Activated CD8-positive, alpha-beta memory T cell treated with anti-CD3 and anti-CD28 coated beads for 36 hours (primary cell): ENCODE measurements around the gene SLC10A1. TPM values are rescaled to one million over a fixed set of nuclear protein-coding genes. Genes with fewer than 3 reads are reported as not detected.
"Not testable (repeated sequence)": the region's sequence is repeated elsewhere in the genome, so short reads cannot be mapped to it uniquely, and the experiment has no call there.

Experiments
- CTCF ChIA-PET: fragments of 350-600 bp; sonication (Branson Sonifier 250); formaldehyde crosslinking; loops from one replicate; lab custom pipeline; 2021; ENCODE audit warnings: antibody characterized with exemption; lab: Charles Lee
- POLR2A ChIA-PET: fragments of 350-600 bp; sonication (Branson Sonifier 250); formaldehyde crosslinking; loops from one replicate; lab custom pipeline; 2021; ENCODE audit warnings: antibody characterized with exemption; lab: Charles Lee
- total RNA-seq, 2 experiments: library from RNA; stranded (reverse); gene quantifications; one replicate each; pipeline ENCODE4 v1.2.3, GENCODE V29; 2021

SLC10A1 gene
- total RNA-seq = not detected

DNA sequence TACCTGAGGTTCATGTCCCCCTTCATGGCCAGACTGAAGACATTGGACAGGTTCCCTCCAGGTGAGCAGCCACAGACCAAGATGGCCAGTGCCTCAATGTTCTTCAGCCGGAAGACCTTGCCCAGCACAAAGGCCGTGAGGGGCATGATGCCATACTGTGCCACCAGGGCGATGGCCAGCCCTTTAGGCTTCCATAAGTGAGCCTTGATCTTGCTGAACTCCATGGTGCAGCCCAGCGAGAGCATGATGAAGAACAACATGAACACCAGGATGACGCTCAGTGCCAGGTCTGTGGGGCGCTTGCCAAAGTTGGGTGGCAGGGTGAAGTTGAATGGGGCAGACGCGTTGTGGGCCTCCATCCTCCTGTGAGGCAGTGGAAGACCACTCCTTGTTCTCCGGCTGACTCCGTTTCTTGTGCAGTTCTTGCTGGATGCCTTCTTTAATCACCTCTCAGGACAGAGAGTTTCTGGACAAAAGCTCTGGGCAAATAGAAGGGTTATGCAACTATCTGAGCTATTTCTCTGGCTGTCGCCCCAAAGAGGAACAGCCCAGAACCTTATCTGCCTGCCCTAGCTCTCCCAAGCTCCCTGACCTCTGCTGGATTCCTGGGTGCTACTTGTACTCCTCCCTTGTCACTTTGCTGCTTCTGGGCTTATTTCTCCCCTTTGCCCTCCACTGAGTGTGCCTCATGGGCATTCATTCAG, at the start of gene SLC10A1:
SLC10A1 (minus strand) TSS at position 445 of the 704 bp plus-strand sequence; CDS start at position 359, 86 bp downstream.
- ChIA-PET POLR2A (no interaction called here), CTCF (no interaction called here)

DNA sequence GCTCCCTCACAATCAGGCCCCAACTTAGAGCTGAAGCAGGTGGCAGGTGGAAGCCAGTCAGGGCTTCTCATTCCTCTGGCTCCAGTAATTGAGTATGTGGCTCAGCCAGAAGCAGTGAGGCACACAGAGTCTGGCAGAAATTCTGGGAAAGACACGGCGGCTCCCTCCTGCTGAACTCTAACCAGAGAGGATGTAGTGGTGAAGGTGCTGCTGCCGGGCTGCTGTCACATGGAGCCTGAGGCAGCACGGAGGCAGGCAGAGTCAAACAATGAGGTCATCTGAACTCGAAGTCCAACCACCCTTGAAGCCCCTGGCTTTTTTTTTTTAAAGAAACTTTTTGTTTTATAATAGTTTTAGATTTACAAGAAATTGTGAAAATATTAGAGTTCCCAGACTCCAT, 48.7 kb upstream of the SLC10A1 start:
- ChIA-PET POLR2A (interaction anchor here (0.6 kb wide), 1 partner anchor 1148 kb away, joined by 3 read pairs; no protein-coding TSS in a partner anchor), CTCF (no interaction called here)

- ChIA-PET CTCF (no interaction called here), POLR2A (interaction anchor here (0.6 kb wide), 1 partner anchor 1149 kb away, joined by 3 read pairs; no protein-coding TSS in a partner anchor)
Observed at GRCh38 chr14:69845050-69845581, 48.1 kb upstream of the SLC10A1 start.

- CTCF ChIA-PET = no interaction called here
- POLR2A ChIA-PET = no interaction called here
Observed at GRCh38 chr14:69844171-69844570, 47.1 kb upstream of the SLC10A1 start.

- POLR2A ChIA-PET = no interaction called here
- CTCF ChIA-PET = no interaction called here
Observed at GRCh38 chr14:69842686-69843420, 45.8 kb upstream of the SLC10A1 start.

DNA sequence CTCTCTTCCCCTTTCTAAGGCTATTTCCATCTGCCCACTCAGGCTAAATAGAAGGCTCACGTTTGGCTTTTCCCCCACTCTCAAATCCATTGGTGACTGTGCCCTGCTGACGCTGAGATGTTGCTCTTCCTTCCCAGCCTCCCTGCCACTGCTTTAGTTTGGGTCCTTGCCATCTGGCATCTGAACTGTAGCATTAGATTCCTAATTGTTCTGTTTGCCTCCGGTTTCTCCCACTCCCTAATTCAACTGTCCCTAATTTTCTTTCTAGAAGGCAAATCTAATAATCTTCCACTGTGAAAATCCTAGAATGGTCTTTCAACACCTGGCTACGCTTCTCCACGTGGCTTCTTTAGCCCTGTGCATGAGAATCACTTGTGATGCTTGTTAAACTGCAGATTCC, 44.6 kb upstream of the SLC10A1 start:
- ChIA-PET CTCF (no interaction called here), POLR2A (no interaction called here)

DNA sequence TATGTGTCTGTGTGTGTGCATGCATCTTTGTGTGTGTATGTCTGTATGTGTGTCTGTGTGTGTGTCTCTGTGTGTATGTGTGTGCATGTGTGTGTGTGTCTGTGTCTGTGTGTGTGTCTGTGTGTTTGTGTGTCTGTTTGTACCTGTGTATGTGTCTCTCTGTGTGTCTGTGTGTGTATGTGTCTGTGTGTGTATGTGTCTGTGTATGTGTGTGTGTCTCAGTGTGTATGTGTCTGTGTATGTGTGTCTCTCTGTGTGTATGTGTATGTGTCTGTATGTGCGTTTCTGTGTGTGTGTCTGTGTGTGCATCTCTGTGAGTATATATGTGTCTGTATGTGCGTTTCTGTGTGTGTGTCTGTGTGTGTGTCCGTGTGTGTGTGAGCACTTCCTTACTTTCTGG, 42.6 kb upstream of the SLC10A1 start:
- CTCF ChIA-PET = no interaction called here
- POLR2A ChIA-PET = no interaction called here

DNA sequence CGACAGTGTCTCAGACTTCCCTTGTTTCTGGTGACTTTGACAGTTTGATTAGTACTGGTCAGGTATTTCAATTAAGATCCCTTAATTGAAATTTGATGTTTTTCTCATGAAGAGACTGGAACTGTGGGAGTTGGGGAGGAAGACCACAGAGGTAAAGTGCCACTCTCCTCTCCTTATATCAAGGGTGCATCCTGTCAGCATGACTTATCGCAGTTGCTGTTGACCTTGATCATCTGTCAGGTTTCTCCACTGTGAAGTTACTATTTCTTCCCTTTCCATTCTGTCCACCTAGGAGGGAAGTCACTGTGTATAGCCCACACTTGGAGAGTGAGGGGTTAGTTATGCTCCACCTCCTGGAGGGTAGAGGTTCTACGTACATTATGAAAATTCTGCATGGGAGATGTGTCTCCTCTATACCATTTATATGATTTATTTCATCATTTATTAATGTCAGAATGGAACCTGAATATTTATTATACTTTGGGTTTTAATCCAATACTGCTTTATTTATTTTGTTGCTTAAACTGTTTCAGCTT, 41.9 kb upstream of the SLC10A1 start:
- ChIA-PET CTCF (no interaction called here), POLR2A (no interaction called here)

GRCh38 chr14:69828879-69829278, 31.8 kb upstream of the SLC10A1 start:
- POLR2A ChIA-PET = no interaction called here
- CTCF ChIA-PET = no interaction called here

GRCh38 chr14:69828354-69828753, 31.3 kb upstream of the SLC10A1 start:
- ChIA-PET CTCF (interaction anchor here (1.3 kb wide), 1 partner anchor 10 kb away, joined by 3 read pairs; no protein-coding TSS in a partner anchor), POLR2A (no interaction called here)

GRCh38 chr14:69827560-69827959, 30.5 kb upstream of the SLC10A1 start:
- CTCF ChIA-PET = interaction anchor here (1.3 kb wide), 1 partner anchor 9 kb away, joined by 3 read pairs; no protein-coding TSS in a partner anchor
- POLR2A ChIA-PET = no interaction called here

GRCh38 chr14:69822456-69822855, 25.4 kb upstream of the SLC10A1 start:
- CTCF ChIA-PET = interaction anchor here (0.9 kb wide), 1 partner anchor 206 kb away, joined by 3 read pairs; no protein-coding TSS in a partner anchor

DNA sequence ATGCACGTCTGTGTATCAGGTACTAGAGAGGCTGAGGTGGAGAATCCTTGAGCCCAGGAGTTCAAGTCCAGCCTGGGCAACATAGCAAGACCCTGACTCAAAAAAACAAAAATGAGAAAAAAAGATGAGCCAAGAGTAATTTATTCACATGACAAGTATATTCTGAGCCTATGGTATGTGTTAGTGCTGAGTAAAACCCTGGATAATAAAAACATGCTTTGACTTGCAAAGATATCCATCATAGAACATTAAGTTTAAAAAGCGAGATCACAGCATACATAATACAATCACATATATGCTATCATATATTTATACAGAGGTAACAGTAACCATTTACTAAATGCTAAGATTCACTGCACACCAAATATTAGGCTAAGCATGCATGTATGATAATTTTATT, 23.9 kb upstream of the SLC10A1 start:
- CTCF ChIA-PET = no interaction called here
- POLR2A ChIA-PET = no interaction called here

More at GRCh38 chr14:69822456-69822855, 25.4 kb upstream of the SLC10A1 start:
- POLR2A ChIA-PET = no interaction called here

DNA sequence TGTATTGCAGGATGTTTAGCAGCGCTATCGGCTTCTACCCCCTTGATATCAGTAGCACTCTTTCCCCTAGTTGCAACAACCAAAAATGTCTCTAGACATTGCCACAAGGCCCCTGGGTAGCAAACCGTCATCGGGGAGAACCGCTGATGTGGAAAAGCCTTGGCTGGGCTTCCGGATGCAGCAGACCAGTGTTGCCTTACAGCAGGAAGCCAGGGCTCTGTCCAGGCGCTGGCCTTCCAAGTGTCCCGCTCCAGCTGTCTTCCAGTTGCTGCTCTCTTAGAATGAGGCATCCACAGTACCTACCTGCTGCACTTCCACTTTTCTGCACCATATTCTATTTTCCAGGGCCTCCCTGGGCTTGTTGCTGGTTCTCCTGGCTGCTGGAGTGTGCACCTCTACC, 22.6 kb upstream of the SLC10A1 start:
- ChIA-PET POLR2A (no interaction called here), CTCF (interaction anchor here (2.7 kb wide), 1 partner anchor 209 kb away, joined by 21 read pairs; no protein-coding TSS in a partner anchor)

DNA sequence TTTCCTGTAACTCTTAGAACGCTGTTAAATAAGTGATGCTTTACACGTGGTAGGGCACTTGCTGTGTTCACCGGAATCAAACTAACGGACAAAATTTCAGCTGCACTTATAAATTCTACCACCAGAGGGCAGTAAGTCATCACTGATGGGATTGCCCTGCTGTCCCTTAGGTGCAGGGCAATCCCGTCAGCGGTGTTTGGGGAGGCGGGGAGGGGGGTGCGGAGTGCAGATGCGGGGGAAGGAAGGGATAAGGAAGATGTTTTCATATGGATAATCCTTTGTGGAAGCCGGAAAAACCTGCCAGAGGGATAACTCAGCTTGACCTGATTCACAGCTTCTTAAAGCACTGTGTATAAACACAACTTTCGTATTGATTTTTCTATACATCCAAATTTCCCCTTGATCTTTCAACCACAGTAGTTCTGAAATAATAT, 21.7 kb upstream of the SLC10A1 start:
- CTCF ChIA-PET = interaction anchor here (0.6 to 2.7 kb wide), 11 partner anchors 8 to 452 kb away, joined by 3 to 21 read pairs (median 4); no protein-coding TSS in a partner anchor

DNA sequence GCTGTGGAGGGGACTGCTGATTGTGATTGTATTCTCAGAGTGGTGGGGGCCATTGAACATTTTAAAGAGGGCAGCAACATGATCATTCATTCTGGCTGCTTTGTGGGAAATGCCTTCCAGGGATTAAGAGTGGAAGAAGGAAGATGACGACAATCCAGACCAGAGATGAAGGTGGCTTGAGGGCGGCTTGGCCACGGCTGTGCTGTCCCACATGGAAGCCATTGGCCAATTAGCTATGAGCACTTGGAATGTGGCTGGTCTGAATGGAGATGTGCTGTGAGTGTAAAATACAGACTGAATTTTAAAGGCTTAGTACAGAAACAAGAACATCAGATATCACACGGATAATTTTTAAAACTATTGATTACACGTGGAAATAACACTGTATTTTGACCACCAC, 19.2 kb upstream of the SLC10A1 start:
- ChIA-PET POLR2A (no interaction called here), CTCF (no interaction called here)

More for the DNA sequence above, 21.7 kb upstream of the SLC10A1 start:
- POLR2A ChIA-PET = interaction anchor here (1.0 kb wide), 1 partner anchor 257 kb away, joined by 3 read pairs; no protein-coding TSS in a partner anchor

GRCh38 chr14:69815556-69815955, 18.5 kb upstream of the SLC10A1 start:
- ChIA-PET CTCF (no interaction called here), POLR2A (no interaction called here)

GRCh38 chr14:69814397-69814796, 17.4 kb upstream of the SLC10A1 start:
- POLR2A ChIA-PET = no interaction called here
- CTCF ChIA-PET = no interaction called here

DNA sequence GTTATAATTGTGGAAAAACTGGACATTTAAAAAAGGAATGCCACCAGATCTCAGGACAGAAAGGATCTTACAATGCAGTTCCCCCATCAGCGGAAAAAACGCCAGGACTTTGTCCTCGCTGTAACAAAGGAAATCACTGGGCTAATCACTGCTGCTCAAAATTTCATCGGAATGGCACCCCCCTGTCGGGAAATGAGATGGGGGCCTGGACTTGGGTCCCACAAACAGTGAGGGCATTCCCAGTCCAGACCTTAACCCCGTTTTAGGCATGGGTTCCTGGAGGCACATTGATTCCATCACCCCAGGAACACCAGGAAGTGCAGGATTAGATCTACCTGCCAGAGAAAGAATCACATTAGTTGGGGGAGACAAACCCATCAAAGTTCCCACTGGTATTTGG, 16.3 kb upstream of the SLC10A1 start:
- POLR2A ChIA-PET, CTCF ChIA-PET: not testable (repeated sequence)

DNA sequence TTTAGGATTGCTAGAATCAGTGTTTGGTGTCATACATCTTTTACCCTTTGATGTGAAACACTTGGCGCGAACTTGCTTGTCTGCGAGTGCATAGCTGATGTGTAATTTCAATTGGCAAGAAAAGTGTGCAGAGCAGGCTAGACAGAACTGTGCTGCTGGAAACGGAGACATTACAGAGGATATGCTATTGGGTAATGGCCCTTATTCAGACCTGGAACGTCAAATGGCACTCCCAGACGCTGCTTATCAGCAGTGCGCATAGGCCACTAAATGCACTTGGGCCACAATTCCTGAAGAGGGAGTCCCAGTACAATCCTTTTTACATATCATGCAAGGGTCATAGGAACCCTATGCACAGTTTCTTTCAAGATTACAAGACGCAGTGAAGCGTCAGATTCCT, 15.7 kb upstream of the SLC10A1 start:
- POLR2A ChIA-PET = no interaction called here
- CTCF ChIA-PET = no interaction called here
